NCI-H774 (cell line): Measurements from ENCODE around the gene ZNF701.
"Not testable (repeated sequence)": the region's sequence is repeated elsewhere in the genome, so short reads cannot be mapped to it uniquely, and the experiment has no call there.

Experiments
- DNase-seq: peaks from one replicate; lab custom pipeline; 2025; lab: John Stamatoyannopoulos, UW

The ZNF701 gene

DNA sequence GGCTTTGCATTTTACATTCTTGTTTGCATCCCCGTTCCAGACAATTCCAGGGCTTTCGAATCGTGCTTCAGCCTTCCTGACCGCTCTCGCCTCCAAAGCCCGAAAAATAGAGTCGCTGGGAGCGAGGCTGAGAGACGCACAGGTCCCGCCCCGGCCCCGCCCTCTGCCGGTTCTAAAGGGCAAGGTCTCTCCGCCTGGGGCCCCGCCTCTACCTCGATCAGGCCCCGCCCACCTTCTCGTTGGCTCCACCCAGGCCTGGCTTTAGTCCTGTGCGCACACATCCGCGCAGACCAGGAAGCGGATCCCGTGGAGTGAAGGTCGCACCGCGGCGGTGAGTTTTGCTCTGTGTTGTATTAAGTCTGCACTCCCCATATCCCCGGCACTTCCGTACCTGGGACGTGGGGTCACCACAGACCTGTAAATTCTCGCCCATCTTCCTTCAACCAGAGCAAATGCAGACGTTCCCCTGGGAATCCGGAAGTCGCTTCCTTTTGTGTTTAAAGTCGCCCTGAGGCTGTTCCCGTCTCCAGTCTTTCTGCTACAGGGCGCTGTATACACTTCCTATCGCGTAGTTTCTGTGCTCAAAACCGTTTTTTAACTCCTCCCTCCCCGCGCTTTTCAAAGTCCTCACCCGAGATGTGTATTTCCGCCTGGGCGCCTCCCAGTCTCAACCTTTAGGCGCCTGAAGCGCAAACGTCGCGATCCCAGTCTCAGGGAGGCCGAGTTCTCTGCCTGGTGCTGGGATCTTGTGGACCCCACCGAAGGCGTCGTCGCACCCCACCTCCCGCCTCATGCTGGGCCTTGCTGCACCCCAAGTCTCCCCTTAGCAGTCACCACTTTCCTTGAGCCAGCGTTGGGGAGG is at the start of gene ZNF701:
TSS of gene ZNF701 (plus strand) at position 288 of the 862 bp plus-strand sequence. CDS start 3,861 bp downstream, outside the sequence.
- peak; percentile 91 for DNase-seq

- DNase-seq = no peak
Observed at GRCh38 chr19:52522551-52522950, 47.5 kb upstream of the ZNF701 start.

DNA sequence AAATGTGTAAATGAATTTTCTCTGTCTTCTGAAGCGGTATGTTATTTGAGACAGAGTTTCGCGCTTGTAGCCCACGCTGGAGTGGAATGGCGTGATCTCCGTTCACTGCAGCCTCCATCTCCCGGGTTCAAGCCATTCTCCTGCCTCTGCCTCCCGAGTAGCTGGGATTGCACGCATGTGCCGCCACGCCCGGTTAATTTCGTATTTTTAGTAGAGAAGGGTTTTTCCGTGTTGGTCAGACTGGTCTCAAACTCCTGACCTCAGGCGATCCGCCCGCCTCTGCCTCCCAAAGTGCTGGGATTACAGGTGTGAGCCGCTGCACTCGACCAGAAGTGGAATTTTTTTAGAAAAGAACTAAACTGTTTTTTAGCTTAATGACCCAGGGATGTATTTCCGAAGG is 46.0 kb upstream of the ZNF701 start:
- DNase-seq = no peak

- DNase-seq = peak; percentile 92
Observed at GRCh38 chr19:52527134-52527955, 42.7 kb upstream of the ZNF701 start, which contains the start of gene ZNF808. ZNF808 (plus strand) TSS chr19:52527668; CDS start chr19:52543285, 15,617 bp downstream.

GRCh38 chr19:52527956-52528351 is 42.1 kb upstream of the ZNF701 start:
- DNase-seq = no peak

DNA sequence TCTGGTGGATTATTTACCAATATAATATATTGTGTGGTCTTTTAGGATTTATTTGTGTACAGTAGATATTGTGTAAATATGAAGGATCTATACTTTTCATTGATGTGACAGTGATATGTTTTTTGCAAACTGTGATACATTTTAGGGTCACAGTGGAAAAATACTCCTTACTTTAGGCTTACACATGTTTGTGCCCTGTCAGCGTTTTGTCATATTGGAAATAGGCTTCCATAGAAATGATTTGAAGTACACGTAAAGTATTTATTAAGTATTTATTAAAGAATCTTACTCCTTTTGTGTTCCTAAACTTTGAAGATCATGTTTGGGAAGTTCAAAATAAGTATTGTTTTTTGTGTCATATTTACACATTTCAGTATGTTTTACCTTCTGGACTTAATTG is 37.6 kb upstream of the ZNF701 start:
- no peak for DNase-seq

GRCh38 chr19:52533901-52534300 is 36.2 kb upstream of the ZNF701 start:
- no peak for DNase-seq

DNA sequence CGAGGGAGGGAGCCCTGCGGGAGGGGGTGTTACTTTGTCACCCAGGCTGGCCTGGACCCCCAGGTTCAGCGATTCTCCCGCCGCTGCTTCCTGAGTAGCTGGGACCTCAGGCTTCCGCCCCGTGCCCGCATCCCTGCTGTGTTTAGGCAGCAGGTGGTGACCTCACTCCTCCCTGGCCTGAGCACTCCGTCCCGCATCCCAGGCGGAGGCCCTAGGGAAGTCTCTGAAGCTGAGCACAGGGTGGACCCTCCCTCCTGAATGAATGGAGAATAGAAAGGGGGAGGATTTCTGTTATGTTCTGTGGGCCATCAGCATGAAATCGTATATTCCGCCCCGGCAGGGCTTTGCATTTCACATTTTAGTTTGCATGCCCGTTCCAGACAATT is 34.7 kb upstream of the ZNF701 start:
- DNase-seq = not testable (repeated sequence)

- no peak for DNase-seq
Observed at GRCh38 chr19:52535771-52536447, 34.2 kb upstream of the ZNF701 start.

- DNase-seq = no peak
Observed at GRCh38 chr19:52536448-52536800, 33.7 kb upstream of the ZNF701 start.

DNA sequence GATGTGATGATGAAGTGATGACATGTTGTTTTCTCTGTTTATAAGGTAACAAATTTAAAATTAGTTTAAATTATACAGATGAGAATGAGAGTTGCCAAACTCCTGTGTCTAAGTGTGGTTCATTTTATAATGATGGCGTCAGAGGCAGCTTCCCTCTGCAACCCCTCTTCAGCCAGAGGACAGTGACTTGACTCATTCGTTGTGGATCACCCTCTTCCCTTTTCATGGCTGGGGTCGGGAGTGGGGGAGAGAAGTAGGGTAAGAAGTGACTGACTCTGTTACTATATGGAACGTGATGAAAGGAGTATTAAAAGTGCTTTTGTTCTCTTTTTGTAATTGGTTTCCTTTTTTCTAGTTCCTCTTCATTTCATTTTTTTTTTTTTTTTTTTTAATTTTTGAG is 31.3 kb upstream of the ZNF701 start:
- DNase-seq = not testable (repeated sequence)

GRCh38 chr19:52541176-52541575 is 28.9 kb upstream of the ZNF701 start:
- DNase-seq = not testable (repeated sequence)

DNA sequence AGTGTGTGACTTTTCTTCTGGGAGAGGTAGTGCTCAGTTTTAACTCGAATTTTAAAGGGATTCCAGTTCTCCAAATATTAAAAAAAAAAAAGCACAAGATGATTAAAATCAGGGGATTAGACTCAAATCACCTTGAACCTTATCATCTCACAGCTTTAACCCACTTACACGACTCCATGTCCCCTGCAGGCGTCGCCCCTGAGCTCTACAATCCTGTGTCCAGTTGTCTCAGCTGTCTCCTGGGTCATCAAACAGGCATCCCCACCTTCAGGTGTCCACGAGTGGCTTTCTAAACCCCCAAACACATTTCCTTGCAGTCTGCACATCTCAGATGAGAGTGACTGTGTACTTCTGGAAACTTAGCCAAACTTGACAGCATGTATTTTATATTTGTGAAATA is 28.5 kb upstream of the ZNF701 start:
- DNase-seq = no peak

DNA sequence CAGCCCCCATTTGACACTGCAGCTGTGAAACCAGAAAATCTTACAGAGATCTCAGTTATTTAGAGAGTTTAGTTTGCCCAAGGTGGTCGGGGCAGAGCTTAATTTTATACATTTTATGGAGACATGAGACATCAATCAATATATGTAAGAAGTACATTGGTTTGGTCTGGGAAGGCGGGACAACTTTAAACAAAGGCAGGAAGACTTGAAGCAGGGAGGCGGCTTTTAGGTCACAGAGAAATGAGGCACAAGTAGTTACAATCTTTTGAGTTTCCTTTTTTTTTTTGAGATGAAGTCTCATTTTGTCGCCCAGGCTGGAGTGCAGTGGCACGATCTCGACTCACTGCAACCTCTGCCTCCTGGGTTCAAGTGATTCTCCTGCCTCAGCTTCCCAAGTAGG is 27.5 kb upstream of the ZNF701 start:
- not testable (repeated sequence) for DNase-seq

GRCh38 chr19:52542984-52543664 is 27.0 kb upstream of the ZNF701 start:
- DNase-seq = no peak

GRCh38 chr19:52554216-52554971 is 15.7 kb upstream of the ZNF701 start:
- no peak for DNase-seq

DNA sequence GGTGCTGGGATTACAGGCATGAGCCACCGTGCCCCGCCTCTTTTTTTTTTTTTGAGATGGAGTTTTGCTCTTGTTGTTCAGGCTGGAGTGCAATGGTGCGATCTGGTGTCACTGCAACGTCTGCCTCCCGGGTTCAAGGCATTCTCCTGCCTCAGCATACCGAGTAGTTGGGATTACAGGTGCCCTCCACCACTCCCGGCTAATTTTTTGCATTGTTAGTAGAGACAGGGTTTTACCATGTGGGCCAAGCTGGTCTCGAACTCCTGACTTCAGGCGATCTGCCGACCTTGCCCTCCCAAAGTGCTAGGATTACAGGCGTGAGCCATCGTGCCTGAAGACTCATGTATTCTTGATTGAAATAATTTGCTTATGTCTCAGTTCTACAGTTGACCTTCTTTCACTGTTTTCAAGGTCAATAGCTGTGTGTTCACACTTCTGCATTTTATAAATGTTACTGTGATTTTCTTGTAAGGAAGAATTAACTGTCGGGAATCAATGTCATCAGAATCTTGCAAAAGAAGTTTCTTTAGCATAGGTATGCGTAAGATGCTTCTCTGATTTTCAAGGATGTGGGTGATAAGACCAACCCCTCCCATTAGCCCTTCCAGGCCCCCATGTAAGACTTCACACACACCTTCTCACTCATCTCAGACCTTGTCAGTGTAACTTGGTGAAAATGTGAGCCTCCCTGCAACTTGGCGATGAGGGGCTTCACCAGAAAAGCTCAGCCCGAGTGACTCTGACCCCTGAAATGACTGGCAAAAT is 12.7 kb upstream of the ZNF701 start:
- no peak for DNase-seq

DNA sequence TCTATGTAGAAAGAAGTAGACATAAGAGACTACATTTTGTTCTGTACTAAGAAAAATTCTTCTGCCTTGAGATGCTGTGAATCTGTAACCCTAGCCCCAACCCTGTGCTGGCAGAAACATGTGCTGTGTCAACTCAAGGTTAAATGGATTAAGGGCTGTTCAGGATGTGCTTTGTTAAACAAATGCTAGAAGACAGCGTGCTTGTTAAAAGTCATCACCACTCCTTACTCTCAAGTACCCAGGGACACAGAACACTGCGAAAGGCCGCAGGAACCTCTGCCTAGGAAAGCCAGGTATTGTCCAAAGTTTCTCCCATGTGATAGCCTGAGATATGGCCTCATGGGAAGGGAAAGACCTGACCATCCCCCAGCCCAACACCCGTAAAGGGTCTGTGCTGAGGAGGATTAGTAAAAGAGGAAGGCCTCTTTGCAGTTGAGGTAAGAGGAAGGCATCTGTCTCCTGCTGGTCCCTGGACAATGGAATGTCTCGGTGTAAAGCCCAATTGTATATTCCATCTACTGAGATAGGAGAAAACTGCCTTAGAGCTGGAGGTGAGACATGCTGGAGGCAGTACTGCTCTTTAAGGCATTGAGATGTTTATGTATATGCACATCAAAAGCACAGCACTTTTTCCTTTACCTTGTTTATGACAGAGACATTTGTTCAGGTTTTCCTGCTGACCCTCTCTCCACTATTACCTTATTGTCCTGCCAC is 11.2 kb upstream of the ZNF701 start:
- not testable (repeated sequence) for DNase-seq

DNA sequence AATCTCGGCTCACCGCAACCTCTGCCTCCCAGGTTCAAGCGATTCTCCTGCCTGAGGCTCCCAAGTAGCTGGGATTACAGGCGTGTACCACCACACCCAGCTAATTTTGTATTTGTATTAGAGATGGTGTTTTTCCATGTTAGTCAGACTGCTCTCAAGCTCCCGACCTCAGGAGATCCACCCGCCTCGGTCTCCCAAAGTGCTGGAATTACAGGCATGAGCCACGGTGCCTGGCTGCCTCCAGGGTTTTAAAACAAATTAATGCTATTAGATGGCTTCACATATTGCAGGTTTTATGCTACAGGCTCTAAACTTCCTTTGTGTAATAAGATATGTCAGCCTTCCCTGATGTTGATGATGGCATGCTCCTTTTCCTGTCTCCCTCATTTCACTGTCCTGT is 8.5 kb upstream of the ZNF701 start:
- not testable (repeated sequence) for DNase-seq

GRCh38 chr19:52566121-52566520 is 4.0 kb upstream of the ZNF701 start:
- no peak for DNase-seq
